Fibroblast of mammary gland (primary cell): ENCODE data around the gene RYR3.

Experiments
- DNase-seq: peaks from one replicate; pipeline ENCODE4 v3.0.0-alpha.2; 2010; ENCODE audit warnings: low read depth
- H3K4me3 ChIP-seq: 2 replicates; pipeline ENCODE4 v1.5.1; 2011; ENCODE audit warnings: low read depth, mild to moderate bottlenecking, low read length, moderate library complexity; ENCODE audit not compliant: control insufficient read depth
- CTCF ChIP-seq: conservative IDR thresholded peaks from 2 replicates; pipeline ENCODE4 v1.5.1; 2011; ENCODE audit warnings: low read depth, low read length, inconsistent platforms; ENCODE audit not compliant: control insufficient read depth, insufficient read depth

RYR3 gene

GRCh38 chr15:33461671-33462070 is 150.9 kb downstream of the RYR3 start:
- DNase-seq = no peak
- H3K4me3 ChIP-seq = no peak overlapping the region
- no peak for TF ChIP-seq CTCF

- no peak for DNase-seq
- H3K4me3 ChIP-seq = no peak overlapping the region
- TF ChIP-seq CTCF = no peak
These were observed 156.5 kb downstream of the RYR3 start for GRCh38 chr15:33467146-33467815.

GRCh38 chr15:33467816-33468163 is 157.0 kb downstream of the RYR3 start:
- TF ChIP-seq CTCF = no peak
- no peak overlapping the region for H3K4me3 ChIP-seq
- DNase-seq = no peak

- no peak for TF ChIP-seq CTCF
- no peak for DNase-seq
- no peak overlapping the region for H3K4me3 ChIP-seq
These were observed 158.0 kb downstream of the RYR3 start for GRCh38 chr15:33468740-33469139.

- no peak for DNase-seq
- no peak for TF ChIP-seq CTCF
- no peak overlapping the region for H3K4me3 ChIP-seq
These were observed 162.2 kb downstream of the RYR3 start for GRCh38 chr15:33473005-33473404.

GRCh38 chr15:33473714-33474113 is 162.9 kb downstream of the RYR3 start:
- no peak for TF ChIP-seq CTCF
- H3K4me3 ChIP-seq = no peak overlapping the region
- no peak for DNase-seq

- H3K4me3 ChIP-seq = no peak overlapping the region
- DNase-seq = no peak
- TF ChIP-seq CTCF = no peak
These were observed 165.3 kb downstream of the RYR3 start for GRCh38 chr15:33476076-33476475.
